AG04450 (cell line): ENCODE results near the gene ZNF655. TPM values are rescaled to one million over a fixed set of nuclear protein-coding genes. Genes with fewer than 3 reads are reported as not detected.

Experiments
- CTCF ChIA-PET: fragments of 300-600, 350-600 bp; formaldehyde crosslinking; extraction: SDS; loops from one replicate; lab custom pipeline; 2022; ENCODE audit warnings: antibody characterized with exemption, inconsistent platforms; lab: Charles Lee
- POLR2A ChIA-PET: fragments of 350-600 bp; formaldehyde crosslinking; extraction: SDS; loops from one replicate; lab custom pipeline; 2021; ENCODE audit warnings: antibody characterized with exemption, inconsistent platforms; lab: Yijun Ruan, JAX
- DNase-seq: peaks from one replicate; pipeline ENCODE4 v3.0.0-alpha.2; 2011; ENCODE audit warnings: low read depth, low spot score
- H3K27ac ChIP-seq: one replicate; pipeline ENCODE4 v1.5.1; 2012; ENCODE audit warnings: low read depth, low read length, control low read depth
- H3K27me3 ChIP-seq: one replicate; pipeline ENCODE4 v1.6.0; 2012; ENCODE audit warnings: low read length; ENCODE audit not compliant: control insufficient read depth, insufficient read depth
- H3K4me3 ChIP-seq: 2 replicates; pipeline ENCODE4 v1.5.1; 2011; ENCODE audit warnings: mild to moderate bottlenecking, low read depth, low read length, control low read depth
- H3K9me3 ChIP-seq: 2 replicates; pipeline ENCODE4 v1.5.1; 2012; ENCODE audit warnings: low read length; ENCODE audit not compliant: control insufficient read depth, insufficient read depth
- polyA plus RNA-seq: library from polyadenylated mRNA; depleted of rRNA; stranded (reverse); fragments of >200 nt; gene quantifications from 2 replicates; pipeline ENCODE4 v1.2.3, GENCODE V29; 2011
- TF ChIP-seq, protein P1 (sequence below): IDR thresholded peaks from 2 replicates; pipeline ENCODE4 v1.5.1; 2011; ENCODE audit warnings: low read depth, low read length, control low read depth, inconsistent platforms

The ZNF655 gene
- polyA plus RNA-seq, 1 experiment, result 79.3 TPM

DNA sequence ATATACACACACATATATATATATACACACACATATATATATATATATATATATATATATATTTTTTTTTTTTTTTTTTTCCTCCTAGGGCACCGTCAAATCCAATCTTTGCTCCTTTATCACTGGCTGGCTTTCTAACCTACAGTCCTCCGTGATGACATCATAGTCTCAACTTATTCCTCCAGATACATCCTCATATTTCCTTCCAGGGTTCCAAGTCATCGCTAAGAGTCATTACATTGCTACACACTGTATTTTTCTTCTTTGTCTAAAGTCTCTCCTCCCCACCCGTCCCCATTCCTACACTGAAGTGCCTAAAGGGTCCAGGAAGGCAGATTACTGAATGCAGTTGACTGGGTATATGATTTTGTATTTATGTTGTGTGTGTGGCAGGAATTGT, 5.4 kb upstream of the ZNF655 start:
- no peaks in the 10 kb centered on the region; the same call in 1 of the 2 replicates for H3K9me3 ChIP-seq
- ChIA-PET POLR2A (no interaction called here), CTCF (no interaction called here)
- no peak overlapping the region for H3K27ac ChIP-seq
- no peak for DNase-seq
- H3K27me3 ChIP-seq, result no peaks in the 10 kb centered on the region
- TF ChIP-seq, protein P1, sequence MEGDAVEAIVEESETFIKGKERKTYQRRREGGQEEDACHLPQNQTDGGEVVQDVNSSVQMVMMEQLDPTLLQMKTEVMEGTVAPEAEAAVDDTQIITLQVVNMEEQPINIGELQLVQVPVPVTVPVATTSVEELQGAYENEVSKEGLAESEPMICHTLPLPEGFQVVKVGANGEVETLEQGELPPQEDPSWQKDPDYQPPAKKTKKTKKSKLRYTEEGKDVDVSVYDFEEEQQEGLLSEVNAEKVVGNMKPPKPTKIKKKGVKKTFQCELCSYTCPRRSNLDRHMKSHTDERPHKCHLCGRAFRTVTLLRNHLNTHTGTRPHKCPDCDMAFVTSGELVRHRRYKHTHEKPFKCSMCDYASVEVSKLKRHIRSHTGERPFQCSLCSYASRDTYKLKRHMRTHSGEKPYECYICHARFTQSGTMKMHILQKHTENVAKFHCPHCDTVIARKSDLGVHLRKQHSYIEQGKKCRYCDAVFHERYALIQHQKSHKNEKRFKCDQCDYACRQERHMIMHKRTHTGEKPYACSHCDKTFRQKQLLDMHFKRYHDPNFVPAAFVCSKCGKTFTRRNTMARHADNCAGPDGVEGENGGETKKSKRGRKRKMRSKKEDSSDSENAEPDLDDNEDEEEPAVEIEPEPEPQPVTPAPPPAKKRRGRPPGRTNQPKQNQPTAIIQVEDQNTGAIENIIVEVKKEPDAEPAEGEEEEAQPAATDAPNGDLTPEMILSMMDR, result no peak
- no peak overlapping the region for H3K4me3 ChIP-seq

DNA sequence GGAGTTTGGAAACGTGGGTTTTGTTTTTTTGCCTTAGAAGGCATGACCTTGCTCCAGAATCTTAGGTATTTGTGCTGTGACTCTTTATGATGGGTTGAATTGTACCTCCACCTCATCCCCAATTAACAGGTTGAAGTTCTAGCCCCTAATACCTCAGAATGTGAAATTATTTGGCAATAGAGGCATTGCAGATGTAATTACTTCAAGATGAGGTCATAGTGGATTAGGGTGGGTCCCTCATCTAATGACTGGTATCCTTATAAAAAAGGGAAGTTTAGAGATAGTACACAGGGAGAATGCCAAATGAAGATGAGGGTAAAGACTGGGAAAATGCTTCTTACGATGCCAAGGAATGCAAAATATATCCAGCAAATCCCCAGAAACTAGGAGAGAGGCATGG, 3.5 kb upstream of the ZNF655 start:
- Histone ChIP-seq H3K9me3 (peaks cover 5% of the 10 kb centered on the region; the same call in 1 of the 2 replicates), H3K4me3 (no peak overlapping the region), H3K27ac (no peak overlapping the region), H3K27me3 (no peaks in the 10 kb centered on the region)
- POLR2A ChIA-PET, result no interaction called here
- CTCF ChIA-PET, result no interaction called here
- DNase-seq, result no peak
- TF ChIP-seq, protein P1, result no peak

DNA sequence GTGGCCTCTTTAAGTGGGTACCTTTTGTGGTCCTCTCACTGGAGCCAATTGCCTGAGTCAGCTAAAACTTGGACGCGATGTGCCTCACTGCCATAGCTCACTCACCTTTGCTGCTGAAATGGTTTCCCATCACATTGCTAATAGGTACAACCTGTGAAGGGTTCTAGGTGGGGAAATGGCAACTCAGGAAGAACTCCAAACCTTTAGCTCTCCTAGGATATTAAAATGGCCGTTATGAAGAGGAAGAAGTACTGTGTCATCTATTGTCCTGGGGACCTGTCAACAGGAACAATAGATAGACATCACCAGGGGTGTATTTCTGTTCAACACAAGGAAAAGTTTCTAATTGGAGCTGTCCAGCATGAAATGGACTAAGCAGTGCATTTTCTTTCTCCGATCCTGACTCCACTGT, 1.2 kb upstream of the ZNF655 start:
- DNase-seq, result no peak
- POLR2A ChIA-PET, result interaction anchor here (1.3 to 3.1 kb wide), 3 partner anchors 52 to 362 kb away, joined by 3 to 27 read pairs (median 8); partner anchors contain the start of genes TRIM4, ZKSCAN5 and ZNF394
- peaks cover 5% of the 10 kb centered on the region; the same call in 1 of the 2 replicates for H3K9me3 ChIP-seq
- peak overlapping the region; percentile 97 for H3K4me3 ChIP-seq
- CTCF ChIA-PET, result no interaction called here
- no peak overlapping the region for H3K27ac ChIP-seq
- TF ChIP-seq, protein P1, result no peak
- no peaks in the 10 kb centered on the region for H3K27me3 ChIP-seq

DNA sequence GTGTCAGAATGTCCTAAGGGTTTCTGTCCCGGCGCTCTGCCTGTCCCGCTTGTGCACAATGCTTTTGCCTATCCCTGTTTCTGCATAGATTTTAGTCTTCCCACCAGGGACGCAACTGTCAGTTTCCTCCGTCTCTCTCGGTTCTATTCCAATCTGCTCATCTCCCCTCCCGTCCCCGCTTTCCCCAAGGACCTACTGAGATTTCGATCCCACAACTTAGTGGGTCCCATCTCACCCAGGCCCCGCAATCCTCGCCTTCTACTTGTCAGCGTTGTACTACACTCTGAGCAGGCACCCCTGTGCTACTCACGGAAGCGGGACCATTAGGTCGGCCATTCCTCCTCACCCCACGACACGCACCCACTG, 519 bp upstream of the ZNF655 start:
- POLR2A ChIA-PET, result interaction anchor here (0.5 to 3.1 kb wide), 15 partner anchors 9 to 871 kb away, joined by 3 to 27 read pairs (median 3); partner anchors contain the start of genes TRIM4, ZCWPW1, ZKSCAN5 and ZNF394
- CTCF ChIA-PET, result no interaction called here
- no peak for DNase-seq

More for the DNA sequence above, 519 bp upstream of the ZNF655 start:
- TF ChIP-seq, protein P1, result no peak
- Histone ChIP-seq H3K27me3 (no peaks in the 10 kb centered on the region), H3K9me3 (peaks cover 5% of the 10 kb centered on the region; the same call in 1 of the 2 replicates), H3K4me3 (peak overlapping the region; percentile 97), H3K27ac (peak overlapping the region; percentile 97)
